Endothelial cell of umbilical vein (primary cell): Measurements from ENCODE around the gene NCOA7.

Source experiments
- CTCF ChIP-seq, 2 donors: IDR thresholded peaks; 1 replicate in 1 of 2; 2 replicates in 1 of 2; pipeline ENCODE4 v1.5.1; 2011; ENCODE audit warnings: low read length in 2 of 2, mild to moderate bottlenecking in 2 of 2, moderate library complexity in 2 of 2, control low read depth in 1 of 2, inconsistent platforms in 1 of 2, low read depth in 1 of 2; ENCODE audit not compliant: insufficient read depth in 1 of 2; ENCODE audit errors: extremely low read depth in 1 of 2
- EZH2 ChIP-seq: IDR thresholded peaks from 2 replicates; pipeline ENCODE4 v1.6.1; 2012; ENCODE audit warnings: borderline replicate concordance, low read depth, mild to moderate bottlenecking, moderate library complexity, low read length, inconsistent platforms; ENCODE audit not compliant: severe bottlenecking
- JUN ChIP-seq: IDR thresholded peaks from 2 replicates; pipeline ENCODE4 v1.6.1; 2011; ENCODE audit warnings: borderline replicate concordance, low read depth; ENCODE audit not compliant: insufficient read length, insufficient read depth
- MAX ChIP-seq: IDR thresholded peaks from 2 replicates; pipeline ENCODE4 v1.6.1; 2011; ENCODE audit not compliant: insufficient read depth, insufficient read length
- POLR2A ChIP-seq: IDR thresholded peaks from 2 replicates; pipeline ENCODE4 v1.6.1; 2012; ENCODE audit warnings: low read depth, mild to moderate bottlenecking, control low read depth, low read length
- POLR2AphosphoS5 ChIP-seq: IDR thresholded peaks from 2 replicates; pipeline ENCODE4 v1.6.1; 2012; ENCODE audit warnings: low read depth, mild to moderate bottlenecking, control low read depth, low read length, moderate library complexity; ENCODE audit not compliant: insufficient read depth

- no peak for TF ChIP-seq CTCF (IDR thresholded peaks at IDR 0.05; ENCODE audit: extremely low read depth in 1 of 2, insufficient read depth in 1 of 2, low read depth in 1 of 2, low read length in 2 of 2)
- no peak for TF ChIP-seq POLR2AphosphoS5
- TF ChIP-seq EZH2 = no peak
- TF ChIP-seq POLR2A = no peak
- no peak for TF ChIP-seq MAX
- TF ChIP-seq JUN = no peak
Measured at GRCh38 chr6:125819535-125820326, 29.0 kb downstream of the NCOA7 start.
